H1 (cell line): ENCODE data around the gene ITGAE. TPM values are rescaled to one million over a fixed set of nuclear protein-coding genes. Genes with fewer than 3 reads are reported as not detected.

Experiments
- polyA plus RNA-seq, 7 experiments: library from polyadenylated mRNA; depleted of rRNA in 3 of 7; stranded (reverse) in 5 of 7; unstranded in 2 of 7; fragments of >200 nt in 5 of 7; fragments of 200-250 nt in 2 of 7; gene quantifications; 1 replicate in 5 of 7; 2 replicates in 1 of 7; 4 replicates in 1 of 7; pipeline versions ENCODE4 v1.2.1 to v1.2.3, GENCODE V29; 2011 to 2013; ENCODE audit warnings: missing spikeins in 2 of 7, mixed read lengths in 2 of 7
- total RNA-seq: library from RNA; stranded (reverse); fragmentation: NEBNext Ultra II Directional; extraction: Animal tissue kit (Norgen Biotek cat#: 25700); gene quantifications from 2 replicates; pipeline ENCODE4 v1.2.1, GENCODE V29; 2021

Gene ITGAE
- total and polyA plus RNA-seq, 2 of the 8 experiments (the other 6 are each of a cell fraction or from before 2014, with no cell fraction given): 23.2 to 43.1 TPM

Other genes starting within 250 kb of the ITGAE start
- 0.40 and 0.56 TPM in 2 replicates for gene TRPV3, start 243.4 kb downstream of the ITGAE start, total RNA-seq
- gene TRPV3, start 243.4 kb downstream of the ITGAE start, polyA plus RNA-seq (2011; rRNA removed): 1.0 and 1.1 TPM in 2 replicates
- gene TRPV1, start 191.8 kb downstream of the ITGAE start, total RNA-seq: 2.5 and 3.0 TPM in 2 replicates
- 3.0 and 3.5 TPM in 2 replicates for gene TRPV1, start 191.8 kb downstream of the ITGAE start, polyA plus RNA-seq (2011; rRNA removed)
- 36.7 and 37.3 TPM in 2 replicates for gene SHPK, start 164.9 kb downstream of the ITGAE start, total RNA-seq
- gene SHPK, start 164.9 kb downstream of the ITGAE start, polyA plus RNA-seq (2011; rRNA removed): 28.6 and 35.5 TPM in 2 replicates
- gene CTNS, start 164.4 kb downstream of the ITGAE start, total RNA-seq: 12.9 and 16.4 TPM in 2 replicates
- gene CTNS, start 164.4 kb downstream of the ITGAE start, polyA plus RNA-seq (2011; rRNA removed): 11.6 and 13.1 TPM in 2 replicates
- 81.8 and 83.5 TPM in 2 replicates for gene TAX1BP3, start 132.6 kb downstream of the ITGAE start, total RNA-seq
- 65.3 and 87.8 TPM in 2 replicates for gene TAX1BP3, start 132.6 kb downstream of the ITGAE start, polyA plus RNA-seq (2011; rRNA removed)
- 81.5 and 86.5 TPM in 2 replicates for gene EMC6, start 132.4 kb downstream of the ITGAE start, total RNA-seq
- 193 and 201 TPM in 2 replicates for gene EMC6, start 132.4 kb downstream of the ITGAE start, polyA plus RNA-seq (2011; rRNA removed)
- gene P2RX5, start 105.0 kb downstream of the ITGAE start, total RNA-seq: 15.5 and 15.6 TPM in 2 replicates
- 12.0 and 14.2 TPM in 2 replicates for gene P2RX5, start 105.0 kb downstream of the ITGAE start, polyA plus RNA-seq (2011; rRNA removed)
- gene HASPIN, start 77.3 kb downstream of the ITGAE start, total RNA-seq: 29.4 and 29.5 TPM in 2 replicates
- gene HASPIN, start 77.3 kb downstream of the ITGAE start, polyA plus RNA-seq (2011; rRNA removed): 7.8 and 12.0 TPM in 2 replicates
- gene NCBP3, start 45.1 kb upstream of the ITGAE start, total RNA-seq: 46.1 and 47.9 TPM in 2 replicates
- gene NCBP3, start 45.1 kb upstream of the ITGAE start, polyA plus RNA-seq (2011; rRNA removed): 16.5 and 19.6 TPM in 2 replicates
- gene CAMKK1, start 91.9 kb upstream of the ITGAE start, total RNA-seq: 7.6 and 8.5 TPM in 2 replicates
- gene CAMKK1, start 91.9 kb upstream of the ITGAE start, polyA plus RNA-seq (2011; rRNA removed): 7.1 and 10.4 TPM in 2 replicates
- 0.19 and 0.45 TPM in 2 replicates for gene P2RX1, start 115.3 kb upstream of the ITGAE start, total RNA-seq
- gene P2RX1, start 115.3 kb upstream of the ITGAE start, polyA plus RNA-seq (2011; rRNA removed): 1.1 and 1.6 TPM in 2 replicates
- gene ATP2A3, start 163.2 kb upstream of the ITGAE start, total RNA-seq: 32.0 and 32.5 TPM in 2 replicates
- gene ATP2A3, start 163.2 kb upstream of the ITGAE start, polyA plus RNA-seq (2011; rRNA removed): 18.4 and 28.7 TPM in 2 replicates